C1 segment of cervical spinal cord (tissue), 14 donors: ENCODE data around the gene PML.
A peak's percentile ranks its signal among the peaks of the same experiment; 100 is the strongest.
"Not testable (repeated sequence)": the region's sequence is repeated elsewhere in the genome, so short reads cannot be mapped to it uniquely, and the experiment has no call there.

Experiments used
- DNase-seq, 14 donors: peaks; one replicate each; lab custom pipeline; 2025; lab: John Stamatoyannopoulos, UW

The PML gene

GRCh38 chr15:74053941-74054529 is 59.5 kb downstream of the PML start:
- DNase-seq = peak in 10 of 14 donors; percentile 4 to 37 (median 14)

GRCh38 chr15:74055804-74056203 is 61.3 kb downstream of the PML start:
- no peak for DNase-seq

GRCh38 chr15:74056330-74056729 is 61.8 kb downstream of the PML start:
- not testable (repeated sequence) for DNase-seq

GRCh38 chr15:74059050-74059833 is 64.7 kb downstream of the PML start:
- DNase-seq = not testable (repeated sequence)

GRCh38 chr15:74060251-74060650 is 65.7 kb downstream of the PML start:
- no peak for DNase-seq

GRCh38 chr15:74062236-74062635 is 67.7 kb downstream of the PML start:
- no peak for DNase-seq

- DNase-seq = no peak
Measured at GRCh38 chr15:74062671-74063070, 68.2 kb downstream of the PML start.

- DNase-seq = not testable (repeated sequence)
Measured at GRCh38 chr15:74063425-74064146, 69.1 kb downstream of the PML start.

GRCh38 chr15:74064183-74064582 is 69.7 kb downstream of the PML start:
- not testable (repeated sequence) for DNase-seq

- not testable (repeated sequence) for DNase-seq
Measured at GRCh38 chr15:74064822-74065221, 70.3 kb downstream of the PML start.

GRCh38 chr15:74065684-74066411 is 71.3 kb downstream of the PML start:
- DNase-seq = not testable (repeated sequence)

GRCh38 chr15:74071645-74072044 is 77.1 kb downstream of the PML start:
- not testable (repeated sequence) for DNase-seq

- DNase-seq = not testable (repeated sequence)
Measured at GRCh38 chr15:74072132-74072531, 77.6 kb downstream of the PML start.

- not testable (repeated sequence) for DNase-seq
Measured at GRCh38 chr15:74072614-74073337, 78.3 kb downstream of the PML start.

GRCh38 chr15:74075781-74076180 is 81.3 kb downstream of the PML start:
- not testable (repeated sequence) for DNase-seq

GRCh38 chr15:74082450-74082849 is 87.9 kb downstream of the PML start, which contains the start of gene GOLGA6A:
Gene GOLGA6A (minus strand): TSS chr15:74082550. CDS start chr15:74082509, 41 bp downstream.
- DNase-seq = not testable (repeated sequence)

GRCh38 chr15:74094567-74094966 is 100.1 kb downstream of the PML start:
- DNase-seq = not testable (repeated sequence)

GRCh38 chr15:74095610-74096009 is 101.1 kb downstream of the PML start:
- not testable (repeated sequence) for DNase-seq

- DNase-seq = not testable (repeated sequence)
Measured at GRCh38 chr15:74096753-74097474, 102.4 kb downstream of the PML start.
